SKM-1 (cell line): ENCODE results near the gene SLC5A2.
"Not testable (repeated sequence)": the region's sequence is repeated elsewhere in the genome, so short reads cannot be mapped to it uniquely, and the experiment has no call there.

Source experiments
- DNase-seq: peaks from one replicate; lab custom pipeline; 2025; ENCODE audit not compliant: unreplicated experiment; lab: John Stamatoyannopoulos, UW

Gene SLC5A2

GRCh38 chr16:31474773-31475738, 7.9 kb upstream of the SLC5A2 start:
- no peak for DNase-seq

DNA sequence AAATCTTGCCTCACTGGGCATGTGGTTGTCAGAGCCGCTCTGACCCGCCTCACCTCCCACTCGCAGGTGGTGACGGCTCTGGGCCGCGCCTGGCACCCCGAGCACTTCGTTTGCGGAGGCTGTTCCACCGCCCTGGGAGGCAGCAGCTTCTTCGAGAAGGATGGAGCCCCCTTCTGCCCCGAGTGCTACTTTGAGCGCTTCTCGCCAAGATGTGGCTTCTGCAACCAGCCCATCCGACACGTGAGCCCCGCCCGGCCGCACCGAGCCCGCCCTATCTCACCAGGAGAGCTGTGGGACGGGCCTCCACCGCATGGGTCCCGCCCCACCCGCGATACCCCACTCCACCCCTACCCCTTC, 7.0 kb upstream of the SLC5A2 start:
- DNase-seq = no peak

DNA sequence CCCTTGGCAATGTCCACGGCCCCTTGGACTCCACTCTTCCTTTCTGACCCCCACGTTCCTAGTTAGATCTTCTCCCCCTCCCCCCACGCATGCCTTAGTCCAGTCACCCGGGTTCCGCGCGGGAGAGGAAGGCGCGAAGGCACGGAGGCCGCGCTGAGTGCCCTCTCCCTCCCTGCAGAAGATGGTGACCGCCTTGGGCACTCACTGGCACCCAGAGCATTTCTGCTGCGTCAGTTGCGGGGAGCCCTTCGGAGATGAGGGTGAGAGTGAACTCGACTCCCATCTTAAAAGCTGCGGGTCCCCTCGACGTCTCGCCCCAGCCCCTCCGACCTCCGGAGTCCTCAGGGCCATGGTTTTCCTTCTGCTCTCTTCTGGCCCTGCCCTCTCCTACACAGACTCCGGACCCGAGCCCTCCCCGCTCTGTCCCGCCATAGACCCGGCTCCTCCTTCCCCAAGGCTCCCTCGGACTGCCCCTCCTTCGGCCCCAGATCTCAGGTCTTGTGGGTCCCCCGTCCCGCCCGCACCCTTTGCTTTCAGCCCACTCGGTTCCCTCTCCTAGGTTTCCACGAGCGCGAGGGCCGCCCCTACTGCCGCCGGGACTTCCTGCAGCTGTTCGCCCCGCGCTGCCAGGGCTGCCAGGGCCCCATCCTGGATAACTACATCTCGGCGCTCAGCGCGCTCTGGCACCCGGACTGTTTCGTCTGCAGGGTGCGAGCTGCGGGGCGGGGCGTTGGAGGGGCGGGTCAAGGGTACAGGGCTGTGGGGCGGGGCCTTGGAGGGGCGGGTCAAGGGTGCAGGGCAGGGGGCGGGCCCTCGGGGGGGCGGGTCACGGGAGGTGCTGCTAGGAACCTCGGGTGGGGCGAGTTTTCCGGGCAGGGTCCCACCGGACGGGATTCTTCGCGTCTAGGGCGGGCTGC, 6.4 kb upstream of the SLC5A2 start:
- DNase-seq = no peak

- DNase-seq = no peak
Observed at GRCh38 chr16:31477220-31478216, 5.4 kb upstream of the SLC5A2 start.

DNA sequence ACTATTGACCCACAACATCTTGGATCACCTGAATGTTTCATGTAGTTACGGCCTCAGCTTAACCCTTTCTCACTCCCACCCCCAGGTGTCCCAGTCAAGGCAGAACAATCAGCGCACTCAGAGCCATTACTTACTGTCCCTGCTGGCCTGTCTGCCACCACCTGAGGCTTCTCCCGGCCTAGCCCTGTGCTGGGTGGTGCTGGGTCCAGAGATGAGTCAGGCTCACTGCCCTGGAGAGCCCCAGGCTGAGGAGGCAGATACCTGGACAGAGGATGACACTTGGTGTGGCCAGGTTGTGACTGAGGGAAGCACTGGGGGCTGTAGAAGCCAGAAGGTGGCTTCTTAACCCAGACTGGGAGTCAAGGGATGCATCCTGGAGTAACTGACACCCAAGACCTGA, 4.0 kb upstream of the SLC5A2 start:
- no peak for DNase-seq

- no peak for DNase-seq
Observed at GRCh38 chr16:31479751-31480150, 3.2 kb upstream of the SLC5A2 start.

GRCh38 chr16:31480851-31481536, 1.9 kb upstream of the SLC5A2 start:
- DNase-seq = no peak

DNA sequence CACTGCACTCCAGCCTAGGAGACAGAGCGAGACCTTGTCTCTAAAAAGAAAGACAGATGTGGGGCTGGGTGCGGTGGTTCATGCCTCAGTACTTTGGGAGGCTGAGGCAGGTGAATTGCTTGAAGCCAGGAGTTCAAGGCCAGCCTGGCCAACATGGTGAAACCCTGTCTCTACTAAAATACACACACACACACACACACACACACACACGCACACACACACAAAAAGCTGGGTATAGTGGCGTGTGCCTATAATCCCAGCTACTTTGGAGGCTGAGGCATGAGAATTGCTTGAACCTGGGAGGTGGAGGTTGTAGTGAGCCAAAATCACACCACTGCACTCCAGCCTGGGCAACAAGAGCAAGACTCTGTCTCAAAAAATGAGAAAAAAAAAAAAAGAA, 1.1 kb downstream of the SLC5A2 start:
- not testable (repeated sequence) for DNase-seq

DNA sequence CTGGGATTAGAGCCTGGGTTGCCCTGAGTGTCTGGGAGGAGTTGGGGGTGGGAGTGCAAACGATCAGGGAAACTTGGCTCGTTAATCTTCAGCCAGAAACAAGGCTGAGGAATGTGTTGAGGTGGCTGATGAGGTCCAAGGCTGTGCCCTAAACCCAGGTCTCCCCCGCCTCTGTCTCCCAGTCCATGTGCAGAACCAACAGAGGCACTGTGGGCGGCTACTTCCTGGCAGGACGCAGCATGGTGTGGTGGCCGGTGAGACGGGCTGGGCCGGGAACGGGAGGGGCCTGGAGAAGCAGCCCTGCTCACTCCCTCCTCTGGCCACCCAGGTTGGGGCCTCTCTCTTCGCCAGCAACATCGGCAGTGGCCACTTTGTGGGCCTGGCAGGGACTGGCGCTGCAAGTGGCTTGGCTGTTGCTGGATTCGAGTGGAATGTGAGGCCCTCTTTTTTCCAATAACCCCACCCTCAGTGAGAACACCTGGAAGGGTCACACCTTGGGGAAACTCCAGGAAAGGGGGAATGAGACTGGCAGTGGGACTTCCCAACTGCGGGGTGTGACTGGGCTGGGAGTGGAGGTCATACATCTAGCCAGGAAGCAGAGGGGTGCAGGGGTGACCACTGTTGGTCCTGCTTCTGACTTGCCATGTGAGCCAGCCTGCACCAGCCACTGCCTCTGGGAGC, 1.7 kb downstream of the SLC5A2 start:
- DNase-seq = no peak

DNA sequence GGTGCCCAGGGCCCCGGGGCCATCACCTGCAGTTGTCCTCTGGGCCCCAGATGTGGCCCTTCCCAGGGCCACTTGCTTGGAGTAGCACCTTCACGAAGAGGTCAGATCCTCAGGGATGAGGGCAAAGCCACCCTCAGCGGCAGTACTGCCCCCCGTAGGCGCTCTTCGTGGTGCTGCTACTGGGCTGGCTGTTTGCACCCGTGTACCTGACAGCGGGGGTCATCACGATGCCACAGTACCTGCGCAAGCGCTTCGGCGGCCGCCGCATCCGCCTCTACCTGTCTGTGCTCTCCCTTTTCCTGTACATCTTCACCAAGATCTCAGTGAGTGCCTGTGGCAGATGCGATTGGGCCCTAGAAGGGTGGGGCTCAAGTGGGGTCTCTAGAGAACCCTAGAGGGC, 2.6 kb downstream of the SLC5A2 start:
- no peak for DNase-seq

- DNase-seq = no peak
Observed at GRCh38 chr16:31486045-31486444, 3.1 kb downstream of the SLC5A2 start.

DNA sequence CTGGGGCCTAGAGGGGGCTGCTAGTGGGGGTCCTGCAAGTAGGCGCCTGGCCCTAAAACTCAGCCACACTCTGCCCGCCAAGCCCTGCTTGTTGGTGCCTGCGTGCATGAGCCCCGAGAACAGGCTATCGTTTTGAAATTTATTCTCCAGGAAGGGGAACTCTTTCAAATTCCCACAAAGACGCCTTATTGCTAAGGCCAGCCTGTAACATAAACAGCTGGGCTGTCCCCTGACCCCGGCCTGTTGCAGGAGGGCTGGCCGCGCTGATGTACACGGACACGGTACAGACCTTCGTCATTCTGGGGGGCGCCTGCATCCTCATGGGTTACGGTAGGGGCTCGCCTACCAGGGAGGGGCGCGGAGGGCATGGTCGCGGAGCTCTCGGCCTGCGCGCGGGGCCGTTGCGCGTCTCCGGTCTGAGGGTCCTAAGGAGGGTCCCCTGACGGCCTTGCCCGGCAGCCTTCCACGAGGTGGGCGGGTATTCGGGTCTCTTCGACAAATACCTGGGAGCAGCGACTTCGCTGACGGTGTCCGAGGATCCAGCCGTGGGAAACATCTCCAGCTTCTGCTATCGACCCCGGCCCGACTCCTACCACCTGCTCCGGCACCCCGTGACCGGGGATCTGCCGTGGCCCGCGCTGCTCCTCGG, 4.3 kb downstream of the SLC5A2 start:
- no peak for DNase-seq

GRCh38 chr16:31487720-31488467, 5.0 kb downstream of the SLC5A2 start:
- no peak for DNase-seq

GRCh38 chr16:31488468-31489297, 5.8 kb downstream of the SLC5A2 start:
- no peak for DNase-seq

GRCh38 chr16:31489298-31489564, 6.3 kb downstream of the SLC5A2 start:
- DNase-seq = no peak

GRCh38 chr16:31489616-31490584, 7.0 kb downstream of the SLC5A2 start:
- DNase-seq = no peak
